ENCODE measurements around the gene NAT16. TPM values are rescaled to one million over a fixed set of nuclear protein-coding genes. Genes with fewer than 3 reads are reported as not detected.

NAT16 gene
- total and polyA plus RNA-seq, 2 of the 8 experiments (the other 6 are each of a cell fraction or from before 2014, with no cell fraction given): 0.26 to 0.84 TPM

DNA sequence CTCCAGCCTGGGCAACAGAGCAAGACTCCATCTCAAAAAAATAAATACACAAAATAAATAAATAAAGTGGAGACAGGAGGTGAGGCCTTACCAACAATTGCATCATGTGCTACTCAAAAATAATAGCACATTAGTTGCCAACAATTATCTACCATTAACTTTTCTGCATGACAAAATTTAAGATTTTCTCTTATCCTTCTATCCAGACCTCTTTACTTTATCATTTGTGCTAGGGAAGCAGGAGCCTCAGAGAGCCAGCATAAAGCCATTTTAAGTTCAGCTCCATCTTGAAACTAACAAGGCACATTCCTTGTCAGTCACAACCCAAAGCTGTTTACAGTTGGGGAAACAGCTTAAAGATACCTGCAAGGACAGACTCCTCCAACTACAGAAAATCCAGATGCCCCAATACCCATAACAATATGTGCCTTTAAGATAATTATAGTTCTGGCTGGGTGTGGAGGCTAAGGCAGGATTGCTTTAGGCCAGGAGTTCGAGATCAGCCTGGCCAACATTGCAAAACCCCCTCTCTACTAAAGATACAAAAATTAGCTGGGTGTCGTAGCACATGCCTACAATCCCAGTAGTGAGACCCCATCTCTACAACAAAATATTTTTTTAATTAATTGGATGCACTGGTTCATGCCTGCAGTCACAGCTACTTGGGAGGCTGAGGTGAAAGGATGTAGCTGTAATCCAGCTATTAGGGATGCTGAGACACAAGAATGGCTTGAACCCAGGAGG is 28.0 kb downstream of the NAT16 start:
- Histone ChIP-seq H3K4ac (replicated peaks; ENCODE audit: insufficient read length, low read depth, low read length) (no peak overlapping the region), H2AK5ac (ENCODE audit: low read depth, low read length) (no peak overlapping the region), H3K9me3 (ENCODE audit: insufficient read depth in 2 of 2, low read depth in 1 of 2, low read length in 1 of 2) (no peaks in the 10 kb centered on the region; a peak in 1 of 4 replicates), H3K27me3 (replicated peaks in 1 of 4; ENCODE audit: control insufficient read depth in 3 of 4, extremely low read depth in 1 of 4, insufficient read depth in 3 of 4, low read length in 3 of 4) (peaks cover 0 to 6% (median 4%) of the 10 kb centered on the region in 4 experiments; a peak in 3 of 7 replicates), H4K5ac (ENCODE audit: insufficient read length, low read depth, low read length) (no peak overlapping the region), H4K8ac (ENCODE audit: extremely low read depth, insufficient read depth, low read length) (no peak overlapping the region), H3K56ac (replicated peaks; ENCODE audit: insufficient read length, low read depth, low read length) (no peak overlapping the region), H3K4me2 (ENCODE audit: insufficient read depth in 1 of 2, low read depth in 2 of 2, low read length in 2 of 2) (no peak overlapping the region), H3K79me2 (ENCODE audit: control insufficient read depth in 1 of 2, insufficient read depth in 2 of 2, low read length in 2 of 2) (0 out of 4 replicates have a peak, but pooled peaks cover 0 to 4% of the 10 kb centered on the region in 2 experiments), H3K23ac (ENCODE audit: insufficient read length) (no peak overlapping the region), H2AFZ (ENCODE audit: low read length) (no peak overlapping the region), H4K91ac (replicated peaks; ENCODE audit: insufficient read length, low read length) (no peak overlapping the region), H4K20me1 (replicated peaks in 1 of 2; ENCODE audit: control insufficient read depth in 1 of 2, insufficient read depth in 2 of 2, low read length in 2 of 2) (no peaks in the 10 kb centered on the region), H2BK20ac (ENCODE audit: low read length) (no peak overlapping the region), H3K79me1 (ENCODE audit: low read depth, low read length) (no peaks in the 10 kb centered on the region), H3K23me2 (ENCODE audit: low read depth, low read length) (no peaks in the 10 kb centered on the region; the same call in 1 of the 2 replicates), H2BK15ac (ENCODE audit: low read length) (no peak overlapping the region), H2BK120ac (replicated peaks; ENCODE audit: low read depth, low read length) (no peak overlapping the region), H3K18ac (ENCODE audit: extremely low read depth, low read length) (no peak overlapping the region), H3K14ac (ENCODE audit: insufficient read length) (no peak overlapping the region), H2BK5ac (ENCODE audit: low read depth, low read length) (no peak overlapping the region), H3K9ac (replicated peaks in 1 of 4; ENCODE audit: extremely low read depth in 1 of 4, low read depth in 3 of 4, low read length in 3 of 4) (no peak overlapping the region), H2BK12ac (ENCODE audit: low read depth, low read length) (peak overlapping the region; percentile 80; the same call in 1 of the 2 replicates), H3K4me3 (ENCODE audit: extremely low read depth in 1 of 4, insufficient read depth in 2 of 4, low read depth in 3 of 4, low read length in 4 of 4) (no peak overlapping the region), H3K36me3 (ENCODE audit: control insufficient read depth in 2 of 4, insufficient read depth in 4 of 4, low read length in 3 of 4) (peaks cover 0 to under 1% (median 0%) of the 10 kb centered on the region in 4 experiments; a peak in 1 of 8 replicates), H3K4me1 (replicated peaks in 1 of 4; ENCODE audit: control insufficient read depth in 3 of 4, insufficient read depth in 4 of 4, low read length in 3 of 4) (peaks cover 8 to 19% (median 12%) of the 10 kb centered on the region in 4 experiments), H3K27ac (ENCODE audit: low read depth, low read length) (no peak overlapping the region)
- FAIRE-seq (no peak), DNase-seq (ENCODE audit: low read depth in 1 of 2, low spot score in 2 of 2) (no peak)
- ChIA-PET POLR2A (ENCODE audit: partially characterized antibody) (interaction anchor here (0.8 kb wide), 1 partner anchor 30 kb away, joined by 3 read pairs; no protein-coding TSS in a partner anchor), CTCF (ENCODE audit: partially characterized antibody) (interaction anchor here (1.0 to 3.1 kb wide), 7 partner anchors 8 to 131 kb away, joined by 3 to 20 read pairs (median 6); no protein-coding TSS in a partner anchor)
- 93% methylated on average over 2 of the region's 2 CpGs; no CpG with 5 or more reads in 1 of the 2 experiments for WGBS, 2 experiments (ENCODE audit: extremely low coverage in 1 of 2, insufficient coverage in 1 of 2, insufficient read length in 1 of 2, insufficient replicate concordance in 2 of 2, low coverage in 1 of 2, low lambda C conversion rate in 2 of 2, missing lambda C conversion rate in 1 of 2)
- no peak for TF ChIP-seq EZH2 (IDR thresholded peaks at IDR 0.05; ENCODE audit: low read depth, low read length, severe bottlenecking)
- TF ChIP-seq GTF2F1 (IDR thresholded peaks at IDR 0.05; ENCODE audit: borderline replicate concordance, low read depth, low read length): no peak
- no peak for TF ChIP-seq EGR1 (IDR thresholded peaks at IDR 0.05; ENCODE audit: borderline replicate concordance, low read depth, low read length)
- no peak for TF ChIP-seq ZNF274 (IDR thresholded peaks at IDR 0.05; ENCODE audit: borderline replicate concordance, extremely low read depth, low read length)
- TF ChIP-seq, protein P1, sequence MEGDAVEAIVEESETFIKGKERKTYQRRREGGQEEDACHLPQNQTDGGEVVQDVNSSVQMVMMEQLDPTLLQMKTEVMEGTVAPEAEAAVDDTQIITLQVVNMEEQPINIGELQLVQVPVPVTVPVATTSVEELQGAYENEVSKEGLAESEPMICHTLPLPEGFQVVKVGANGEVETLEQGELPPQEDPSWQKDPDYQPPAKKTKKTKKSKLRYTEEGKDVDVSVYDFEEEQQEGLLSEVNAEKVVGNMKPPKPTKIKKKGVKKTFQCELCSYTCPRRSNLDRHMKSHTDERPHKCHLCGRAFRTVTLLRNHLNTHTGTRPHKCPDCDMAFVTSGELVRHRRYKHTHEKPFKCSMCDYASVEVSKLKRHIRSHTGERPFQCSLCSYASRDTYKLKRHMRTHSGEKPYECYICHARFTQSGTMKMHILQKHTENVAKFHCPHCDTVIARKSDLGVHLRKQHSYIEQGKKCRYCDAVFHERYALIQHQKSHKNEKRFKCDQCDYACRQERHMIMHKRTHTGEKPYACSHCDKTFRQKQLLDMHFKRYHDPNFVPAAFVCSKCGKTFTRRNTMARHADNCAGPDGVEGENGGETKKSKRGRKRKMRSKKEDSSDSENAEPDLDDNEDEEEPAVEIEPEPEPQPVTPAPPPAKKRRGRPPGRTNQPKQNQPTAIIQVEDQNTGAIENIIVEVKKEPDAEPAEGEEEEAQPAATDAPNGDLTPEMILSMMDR (IDR thresholded peaks at IDR 0.05; ENCODE audit: control extremely low read depth in 1 of 3, insufficient read depth in 1 of 3, low read depth in 1 of 3, low read length in 3 of 3): no peak
- TF ChIP-seq SP2 (IDR thresholded peaks at IDR 0.05; ENCODE audit: low read length): no peak
- no peak for TF ChIP-seq MAX (IDR thresholded peaks at IDR 0.05)
- TF ChIP-seq YY1 (IDR thresholded peaks at IDR 0.05; ENCODE audit: low read depth, low read length): no peak

Measured in H1 (cell line).